ENCODE results near the gene ASF1A. TPM values are rescaled to one million over a fixed set of nuclear protein-coding genes. Genes with fewer than 3 reads are reported as not detected.

Gene ASF1A
- total and polyA plus RNA-seq, 2 of the 13 experiments (the other 11 are each of a cell fraction or from before 2014, with no cell fraction given): 14.5 to 49.9 TPM

- peak; percentile 32; the same call in 1 of the 2 replicates for TF ChIP-seq AHDC1 (CRISPR knock-in tag; IDR thresholded peaks at IDR 0.05; ENCODE audit: borderline replicate concordance)
- no peak for TF ChIP-seq GABPA (IDR thresholded peaks at IDR 0.05; ENCODE audit: low read depth, low read length)
- 0 out of 2 replicates have a peak, but pooled peaks have one; percentile 39 for TF ChIP-seq GABPA (CRISPR knock-in tag; IDR thresholded peaks at IDR 0.05; ENCODE audit: low read depth)
- no peak for TF ChIP-seq POGZ (CRISPR knock-in tag; IDR thresholded peaks at IDR 0.05)
- TF ChIP-seq SAP130 (CRISPR knock-in tag; IDR thresholded peaks at IDR 0.05; ENCODE audit: low read depth): peak; percentile 81
- peak; percentile 83 for TF ChIP-seq ZNF770 (CRISPR knock-in tag; IDR thresholded peaks at IDR 0.05)
- no peak for TF ChIP-seq BRF2 (CRISPR knock-in tag; IDR thresholded peaks at IDR 0.05)
- TF ChIP-seq NFRKB (IDR thresholded peaks at IDR 0.05): no peak
- no peak for TF ChIP-seq ZNF841 (CRISPR knock-in tag; IDR thresholded peaks at IDR 0.05; ENCODE audit: borderline replicate concordance)
- peak; percentile 60 for TF ChIP-seq SIN3A (IDR thresholded peaks at IDR 0.05; ENCODE audit: borderline replicate concordance, low read depth, low read length)
- peak; percentile 31; the same call in 1 of the 2 replicates for TF ChIP-seq KDM5A (IDR thresholded peaks at IDR 0.05; ENCODE audit: borderline replicate concordance, low read length)
- TF ChIP-seq FOSL2 (CRISPR knock-in tag; IDR thresholded peaks at IDR 0.05): peak; percentile 58; the same call in 1 of the 2 replicates
- no peak for TF ChIP-seq KAT2B (IDR thresholded peaks at IDR 0.05; ENCODE audit: borderline replicate concordance, low read depth, low read length)
- TF ChIP-seq ZXDC (CRISPR knock-in tag; IDR thresholded peaks at IDR 0.05): no peak
- TF ChIP-seq PHF8 (CRISPR knock-in tag; IDR thresholded peaks at IDR 0.05): peak; percentile 18; the same call in 1 of the 2 replicates
- peak; percentile 50 for TF ChIP-seq YY1 (IDR thresholded peaks at IDR 0.05; ENCODE audit: insufficient read depth, insufficient replicate concordance, low read depth, low read length)
- TF ChIP-seq ZNF607 (CRISPR knock-in tag; IDR thresholded peaks at IDR 0.05; ENCODE audit: borderline replicate concordance): no peak
- TF ChIP-seq POLR2A (IDR thresholded peaks at IDR 0.05; ENCODE audit: insufficient read depth in 1 of 2, low read depth in 2 of 2, low read length in 2 of 2): peak in 1 of 2 experiments; percentile 59; a peak in 2 of 4 replicates
These were observed 2.6 kb downstream of the ASF1A start (continued) for GRCh38 chr6:118896339-118897136.
